Panc1 (cell line): ENCODE measurements around the gene SLC8A1.

ENCODE experiments used
- CTCF ChIP-seq: fragments of 450-650 bp; IDR thresholded peaks from 2 replicates; pipeline ENCODE4 v1.5.1; 2017; ENCODE audit warnings: mild to moderate bottlenecking
- POLR2AphosphoS5 ChIP-seq: IDR thresholded peaks from 2 replicates; pipeline ENCODE4 v1.6.1; 2012; ENCODE audit warnings: mild to moderate bottlenecking, low read depth, low read length, moderate library complexity
- REST ChIP-seq, 2 experiments: IDR thresholded peaks; 2 replicates each; pipeline ENCODE4 v1.6.1; 2011 to 2012; ENCODE audit warnings: low read depth in 2 of 2, control low read depth in 1 of 2, low read length in 1 of 2, mild to moderate bottlenecking in 1 of 2, moderate library complexity in 1 of 2; ENCODE audit not compliant: insufficient read depth in 1 of 2

GRCh38 chr2:40279482-40279881 is 172.4 kb downstream of the SLC8A1 start:
- TF ChIP-seq POLR2AphosphoS5 (no peak), REST (IDR thresholded peaks at IDR 0.05; ENCODE audit: insufficient read depth in 1 of 2, low read depth in 2 of 2, low read length in 1 of 2) (no peak), CTCF (no peak)
